GM21381 (cell line): ENCODE data around the gene RFX4.

Experiments used
- ATAC-seq: cut with Tn5 transposase; IDR thresholded peaks from one replicate; pipeline ENCODE4 v1.9.1; 2021; ENCODE audit warnings: mild to moderate bottlenecking, moderate library complexity; ENCODE audit not compliant: unreplicated experiment

The RFX4 gene

GRCh38 chr12:106645465-106646330, 62.9 kb downstream of the RFX4 start:
- no peak for ATAC-seq

GRCh38 chr12:106646472-106646871, 63.7 kb downstream of the RFX4 start:
- ATAC-seq: no peak

- ATAC-seq: no peak
Observed at GRCh38 chr12:106647793-106648514, 65.2 kb downstream of the RFX4 start.

- no peak for ATAC-seq
Observed at GRCh38 chr12:106648736-106649135, 65.9 kb downstream of the RFX4 start.

DNA sequence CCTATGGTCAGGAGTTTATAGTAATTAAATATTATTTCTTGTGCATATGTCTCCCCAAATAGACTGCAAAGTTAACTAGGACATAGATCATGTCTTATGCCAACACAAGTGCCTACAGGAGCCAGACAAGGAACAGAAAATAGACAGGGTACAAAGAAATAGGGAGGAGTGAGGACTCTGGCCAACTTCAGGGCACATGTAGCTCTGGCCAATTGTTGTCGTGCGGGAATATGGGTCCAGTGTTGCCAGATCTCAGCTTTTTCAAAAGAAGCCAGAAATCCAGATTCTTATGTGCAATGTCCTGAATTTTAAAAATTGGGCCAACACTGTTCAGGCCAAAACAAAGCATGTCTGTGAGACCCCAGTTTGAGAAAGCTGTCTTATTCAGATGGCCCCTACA, 68.7 kb downstream of the RFX4 start:
- ATAC-seq: no peak

DNA sequence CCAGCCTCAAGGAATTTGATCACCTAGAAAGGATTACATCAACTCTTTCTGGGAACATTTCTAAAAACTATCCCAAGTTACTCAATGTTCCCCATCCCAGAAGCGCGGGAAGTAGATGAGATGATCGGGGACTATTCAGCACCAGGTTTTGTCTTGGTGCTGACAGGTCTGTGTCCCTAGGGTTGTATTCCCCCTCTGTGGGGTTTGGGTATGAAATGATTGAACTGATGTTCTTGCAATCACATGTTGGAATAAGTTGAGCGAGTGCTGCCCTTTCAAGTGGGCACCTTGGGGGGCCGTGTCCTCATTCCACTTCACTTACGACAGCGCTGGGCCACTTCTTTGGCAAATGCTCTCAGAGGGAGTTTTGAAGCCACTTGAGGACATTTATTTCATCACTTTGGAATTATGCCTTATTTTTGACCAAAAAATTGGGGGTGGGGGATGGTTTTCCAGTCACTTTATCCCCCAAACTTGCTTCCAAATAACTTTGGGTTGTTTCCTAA, 69.8 kb downstream of the RFX4 start:
- no peak for ATAC-seq

GRCh38 chr12:106655577-106655976, 72.8 kb downstream of the RFX4 start:
- no peak for ATAC-seq

DNA sequence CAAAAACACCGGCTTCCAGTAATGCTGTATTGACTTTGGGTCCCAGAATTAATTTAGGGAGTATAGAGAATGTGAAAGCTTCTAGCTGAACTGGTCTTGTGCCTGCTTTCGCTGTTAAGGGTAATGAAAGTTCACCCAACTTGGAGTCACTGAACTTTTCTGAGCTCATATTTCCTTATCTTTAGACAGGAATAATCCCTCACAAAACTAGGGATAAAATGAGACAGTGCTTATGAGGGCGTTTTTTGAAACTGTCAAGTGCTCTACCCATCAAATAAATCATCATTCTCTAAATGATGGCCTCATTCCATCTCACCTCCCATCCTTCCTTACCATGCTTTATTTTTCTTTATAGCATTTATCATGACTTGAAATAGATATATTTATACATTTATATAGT, 74.7 kb downstream of the RFX4 start:
- ATAC-seq: no peak

DNA sequence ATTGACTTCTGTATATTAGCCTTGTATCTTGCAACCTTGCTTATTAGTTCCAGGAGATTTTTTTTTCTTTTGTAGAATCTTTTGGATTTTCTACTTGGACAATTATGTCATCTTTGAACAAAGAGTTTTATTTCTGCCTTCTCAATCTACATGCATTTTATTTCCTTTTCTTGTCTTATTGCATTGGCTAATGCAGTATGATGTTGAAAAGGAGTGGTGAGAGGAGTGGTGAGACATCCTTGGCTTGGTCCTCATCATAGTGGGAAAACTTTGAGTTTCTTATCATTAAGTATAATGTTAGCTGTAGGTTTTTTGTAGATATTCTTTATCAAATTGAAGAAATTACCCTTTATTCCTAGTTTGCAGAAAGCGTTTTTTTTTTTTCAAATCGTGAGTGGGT, 80.6 kb downstream of the RFX4 start:
- no peak for ATAC-seq

DNA sequence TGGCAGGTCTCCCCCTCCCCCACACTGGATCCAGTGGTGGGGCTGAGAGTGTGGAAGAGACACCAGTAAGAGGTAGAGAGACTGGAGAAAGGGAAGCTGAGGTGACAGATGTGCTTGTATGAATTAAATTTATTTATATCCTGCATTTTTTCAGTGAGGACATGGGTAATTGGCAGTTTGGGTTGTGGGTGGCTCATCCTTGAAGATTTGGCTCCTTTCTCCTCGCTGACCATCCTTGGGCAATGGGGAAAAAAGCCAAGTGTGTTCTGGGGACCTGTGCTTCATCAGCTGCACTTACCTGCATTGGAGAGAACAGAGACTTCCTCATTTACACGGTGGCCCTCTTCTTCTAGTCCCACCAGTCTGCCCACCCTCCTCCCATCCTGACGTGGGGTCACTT, 86.4 kb downstream of the RFX4 start:
- ATAC-seq: no peak

- ATAC-seq: no peak
Observed at GRCh38 chr12:106670131-106670530, 87.3 kb downstream of the RFX4 start.

DNA sequence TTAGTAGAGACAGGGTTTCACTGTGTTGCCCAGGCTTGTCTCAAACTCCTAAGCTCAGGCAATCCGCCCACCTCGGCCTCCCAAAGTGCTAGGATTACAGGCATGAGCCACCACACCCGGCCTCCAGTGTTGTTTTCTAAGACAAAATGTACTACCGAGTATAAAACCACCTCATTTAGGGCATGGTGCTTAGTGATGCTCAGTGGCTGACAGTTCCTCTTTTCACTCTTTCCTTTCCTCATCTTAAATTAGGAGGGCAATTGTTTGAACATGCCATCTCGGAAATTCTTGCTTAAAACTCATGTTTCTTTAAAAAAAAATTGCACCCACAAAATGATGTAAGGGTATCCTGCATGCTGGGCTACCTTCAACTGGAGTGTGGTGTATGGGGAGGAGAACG, 89.0 kb downstream of the RFX4 start:
- ATAC-seq: no peak

DNA sequence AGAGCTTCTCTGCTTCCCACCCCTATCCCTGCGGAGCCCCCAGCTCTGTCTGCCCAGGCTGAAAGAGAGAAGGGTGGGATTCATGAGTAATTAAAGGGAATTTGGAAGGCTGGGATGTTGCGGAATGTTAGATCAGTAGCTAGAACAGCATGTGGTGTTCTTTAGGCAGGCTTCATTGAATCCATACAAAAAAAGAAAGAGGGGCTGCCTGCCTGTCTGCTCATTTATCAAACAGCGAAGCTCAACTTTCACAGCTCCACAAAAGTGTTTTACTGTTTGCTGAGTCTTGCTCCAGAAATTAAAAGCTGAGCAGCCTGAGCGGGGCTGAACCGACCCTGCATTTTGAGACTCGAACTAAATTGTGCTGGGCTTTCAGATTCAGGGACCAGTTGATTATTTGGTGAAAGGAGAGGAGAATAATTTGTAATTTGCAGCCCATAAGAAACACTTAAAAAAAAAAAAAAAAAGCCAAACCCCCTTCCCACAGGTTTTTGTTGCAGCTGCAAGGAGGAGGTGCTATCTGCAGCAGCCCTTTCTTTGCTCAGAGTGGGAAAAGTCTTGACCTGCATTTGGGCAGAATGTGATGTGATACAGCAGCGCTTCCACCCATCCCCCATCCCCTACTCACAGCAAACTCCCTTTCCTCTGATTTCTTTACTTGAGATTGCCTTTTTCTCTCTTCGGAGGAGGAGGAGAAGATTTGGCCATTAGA, 89.7 kb downstream of the RFX4 start:
- ATAC-seq: no peak

DNA sequence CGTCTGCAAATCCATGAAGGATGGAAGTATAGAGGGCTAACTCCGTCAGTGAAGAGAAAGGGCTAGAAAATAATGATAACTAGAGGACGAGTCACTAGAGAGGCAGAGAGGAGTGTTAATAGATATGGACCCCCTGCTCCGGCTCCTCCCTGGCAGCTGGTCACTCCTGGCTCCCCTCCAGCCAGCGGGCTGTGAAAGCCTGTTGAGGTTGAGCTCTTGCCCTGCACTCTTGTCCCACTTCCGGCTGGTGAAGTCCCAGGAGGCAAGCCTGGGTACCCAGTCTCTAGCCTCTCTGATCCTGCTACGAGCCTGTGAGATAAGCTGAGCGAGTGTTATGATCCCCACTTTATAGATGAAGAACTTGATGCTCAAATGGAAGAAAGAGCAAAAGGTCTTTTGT, 90.3 kb downstream of the RFX4 start:
- ATAC-seq: no peak

DNA sequence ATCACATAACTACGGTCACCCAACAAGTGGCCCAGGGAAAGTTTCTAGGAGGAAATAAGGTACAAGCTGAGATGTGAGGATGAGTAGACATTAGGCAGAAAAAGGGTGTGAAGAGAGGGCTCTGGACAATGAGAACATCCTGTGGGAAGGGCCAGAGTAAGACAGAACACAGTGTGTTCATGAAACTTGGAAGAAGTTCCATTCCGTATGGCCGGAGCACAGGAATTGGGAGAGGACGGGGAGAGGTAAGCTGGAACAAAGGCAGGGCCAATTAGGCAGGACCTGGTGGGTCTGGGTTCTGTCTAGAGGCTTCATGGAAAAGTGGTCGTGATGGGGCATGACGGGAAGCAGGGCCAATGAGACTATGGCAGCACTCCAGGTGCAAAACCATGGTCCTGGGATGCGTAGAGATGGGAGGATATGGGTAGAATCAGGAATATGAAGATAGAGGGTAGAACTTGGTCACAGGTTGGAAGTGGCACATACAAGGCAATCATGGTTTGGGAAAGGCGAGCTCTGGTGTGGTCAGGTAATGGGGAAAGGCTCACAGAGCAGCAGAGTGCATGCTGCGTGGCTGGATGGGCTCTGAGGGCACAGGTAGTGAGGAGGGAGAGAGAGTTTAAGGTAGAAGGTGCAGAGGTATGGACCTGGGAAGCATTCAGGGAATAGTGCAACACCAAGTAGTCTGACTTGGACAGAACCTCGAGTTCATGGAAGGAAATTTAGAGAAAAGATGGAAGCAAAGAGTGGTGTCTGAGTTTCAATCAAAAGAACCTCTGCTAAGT, 93.0 kb downstream of the RFX4 start:
- no peak for ATAC-seq

DNA sequence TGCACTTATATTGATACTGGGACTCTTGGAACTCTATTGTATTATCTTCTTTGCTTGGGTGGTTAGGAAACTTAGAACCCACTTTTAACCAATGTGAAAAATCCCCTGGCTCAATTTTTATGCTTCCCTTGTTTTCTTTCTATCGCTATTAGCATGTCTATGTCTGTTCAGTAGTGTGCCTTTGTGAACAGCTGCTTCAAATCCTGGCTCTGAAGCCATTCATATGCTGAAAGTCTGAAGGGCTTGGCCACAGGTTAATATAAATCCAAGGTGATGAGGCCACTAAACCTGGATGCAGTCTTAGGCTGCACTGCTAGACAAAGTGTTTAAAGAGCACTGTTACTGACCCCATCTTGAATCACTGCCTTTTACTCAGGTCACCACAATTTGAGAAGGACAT, 96.8 kb downstream of the RFX4 start:
- ATAC-seq: no peak

DNA sequence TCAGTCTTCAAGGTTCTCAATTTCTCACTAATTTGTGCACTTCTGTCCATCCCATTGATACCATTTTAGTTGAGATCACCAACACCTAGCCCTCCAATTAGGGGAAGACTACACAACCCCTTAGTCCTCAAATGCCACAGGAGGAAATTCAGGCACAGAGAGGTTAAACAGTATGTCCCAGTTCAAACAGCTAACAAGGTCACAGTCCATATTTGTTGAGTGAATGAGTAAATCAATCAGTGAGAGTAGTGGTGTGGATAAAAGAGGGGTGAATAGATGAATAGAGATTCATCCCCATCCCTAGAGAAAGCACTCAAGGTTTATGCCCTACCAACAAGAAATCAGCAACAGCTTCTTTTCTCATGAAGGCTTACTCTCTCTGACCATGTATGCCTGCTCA, 97.5 kb downstream of the RFX4 start:
- ATAC-seq: no peak

DNA sequence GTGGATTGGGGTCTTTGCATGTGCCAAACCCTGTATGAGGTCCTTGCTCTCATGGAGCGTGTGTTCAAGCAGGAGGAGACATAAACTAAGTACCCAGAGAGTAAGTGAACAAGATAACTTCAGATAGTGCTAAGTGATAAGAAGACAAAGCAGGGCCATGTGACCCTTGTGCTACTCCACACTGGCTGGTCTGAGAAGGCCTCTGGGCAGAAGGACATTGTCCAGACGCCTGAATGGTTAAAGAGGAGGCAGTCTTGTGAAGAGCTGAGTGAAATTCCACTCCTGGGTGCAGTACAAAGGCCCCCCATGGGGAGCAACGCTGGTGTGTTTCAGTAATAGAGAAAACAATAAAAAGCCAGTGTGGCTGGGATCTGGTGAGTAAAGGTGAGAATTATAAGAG, 98.4 kb downstream of the RFX4 start:
- no peak for ATAC-seq

DNA sequence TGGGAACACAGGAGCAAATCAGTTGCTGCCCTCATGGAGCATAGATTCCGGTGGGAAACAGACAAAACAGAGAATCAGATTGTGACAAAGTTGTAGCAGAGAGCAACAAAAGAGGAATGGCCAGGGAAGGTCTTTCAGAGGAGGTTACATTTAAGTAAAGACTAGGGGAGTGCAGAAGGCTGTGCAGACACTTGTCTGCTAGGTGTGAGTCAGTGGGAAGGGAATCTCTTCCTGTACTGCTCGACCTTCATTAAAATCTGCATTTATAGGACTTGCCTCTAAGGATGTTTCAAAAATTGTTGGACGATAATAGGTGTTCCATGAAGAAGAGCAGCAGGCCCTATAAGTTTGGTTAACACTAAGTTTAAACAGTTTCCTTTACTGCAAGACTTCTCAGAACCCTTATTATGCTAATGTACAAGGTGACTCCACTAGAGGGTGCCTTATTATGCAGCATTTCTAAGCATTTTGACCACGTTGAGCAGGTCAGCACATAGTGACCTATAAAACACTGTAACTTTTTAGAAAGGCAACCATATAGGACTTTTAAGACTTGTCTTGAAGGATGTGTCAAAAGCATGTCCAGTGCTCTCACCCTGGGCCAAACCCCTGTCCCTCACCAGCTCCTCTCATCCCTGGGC, 99.9 kb downstream of the RFX4 start:
- ATAC-seq: no peak

GRCh38 chr12:106684497-106684896, 101.7 kb downstream of the RFX4 start:
- no peak for ATAC-seq
